NCI-H82 treated with DMSO at 0.1 percent for 48 hours (cell line): ENCODE measurements around the gene KRT84.
"Not testable (repeated sequence)": the region's sequence is repeated elsewhere in the genome, so short reads cannot be mapped to it uniquely, and the experiment has no call there.

Experiments
- DNase-seq: peaks from one replicate; lab custom pipeline; 2025; ENCODE audit not compliant: unreplicated experiment; lab: John Stamatoyannopoulos, UW

The KRT84 gene

DNA sequence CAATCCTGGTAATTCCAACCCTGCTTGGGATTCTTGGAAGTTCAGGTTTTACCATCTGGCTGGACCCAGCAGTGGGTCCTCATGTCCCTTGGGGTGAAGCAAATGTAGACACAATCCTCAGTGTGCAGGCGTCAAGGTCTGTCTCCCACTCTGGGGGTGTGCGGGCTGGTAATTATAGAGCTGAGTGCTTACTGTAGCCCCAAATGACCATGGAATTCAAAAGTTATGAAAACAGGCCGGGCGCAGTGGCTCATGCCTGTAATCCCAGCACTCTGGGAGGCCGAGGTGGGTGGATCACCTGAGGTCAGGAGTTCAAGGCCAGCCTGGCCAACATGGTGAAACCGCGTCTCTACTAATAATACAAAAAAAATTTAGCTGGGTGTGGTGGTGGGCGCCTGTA, 40.4 kb downstream of the KRT84 start:
- not testable (repeated sequence) for DNase-seq

DNA sequence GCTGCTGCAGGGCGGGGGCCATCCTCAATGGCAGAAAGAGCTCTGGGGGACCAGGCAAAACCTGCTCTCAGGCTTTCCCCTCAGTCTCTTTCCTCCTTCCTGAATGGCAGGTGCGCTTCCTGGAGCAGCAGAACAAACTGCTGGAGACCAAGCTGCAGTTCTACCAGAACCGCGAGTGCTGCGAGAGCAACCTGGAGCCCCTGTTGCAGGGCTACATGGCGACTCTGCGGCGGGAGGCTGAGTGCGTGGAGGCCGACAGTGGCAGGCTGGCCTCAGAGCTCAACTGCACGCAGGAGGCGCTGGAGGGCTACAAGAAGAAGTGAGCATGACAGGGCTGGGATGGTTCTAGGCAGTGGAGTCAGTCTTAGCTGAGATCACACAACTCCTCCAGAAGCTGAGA, 41.3 kb downstream of the KRT84 start:
- no peak for DNase-seq

DNA sequence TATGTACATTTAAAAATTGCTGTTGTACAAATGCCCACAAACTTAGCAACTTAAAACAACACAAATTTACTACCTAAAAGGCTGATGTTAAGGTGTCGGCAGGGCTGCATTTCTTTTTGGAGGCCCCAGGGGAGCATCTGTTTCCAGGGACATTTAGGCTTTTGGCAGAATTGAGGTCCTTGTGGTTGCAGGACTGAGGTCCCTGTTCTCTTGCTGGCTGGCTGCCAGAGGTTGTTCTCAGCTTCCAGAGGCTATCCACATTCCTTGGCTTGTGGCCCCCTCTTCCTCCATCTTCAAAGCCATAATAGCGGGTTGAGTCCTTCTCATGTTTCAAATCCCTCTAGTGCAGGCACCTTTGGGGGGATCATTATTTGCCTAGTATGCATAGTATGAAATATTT, 41.9 kb downstream of the KRT84 start:
- DNase-seq = no peak

DNA sequence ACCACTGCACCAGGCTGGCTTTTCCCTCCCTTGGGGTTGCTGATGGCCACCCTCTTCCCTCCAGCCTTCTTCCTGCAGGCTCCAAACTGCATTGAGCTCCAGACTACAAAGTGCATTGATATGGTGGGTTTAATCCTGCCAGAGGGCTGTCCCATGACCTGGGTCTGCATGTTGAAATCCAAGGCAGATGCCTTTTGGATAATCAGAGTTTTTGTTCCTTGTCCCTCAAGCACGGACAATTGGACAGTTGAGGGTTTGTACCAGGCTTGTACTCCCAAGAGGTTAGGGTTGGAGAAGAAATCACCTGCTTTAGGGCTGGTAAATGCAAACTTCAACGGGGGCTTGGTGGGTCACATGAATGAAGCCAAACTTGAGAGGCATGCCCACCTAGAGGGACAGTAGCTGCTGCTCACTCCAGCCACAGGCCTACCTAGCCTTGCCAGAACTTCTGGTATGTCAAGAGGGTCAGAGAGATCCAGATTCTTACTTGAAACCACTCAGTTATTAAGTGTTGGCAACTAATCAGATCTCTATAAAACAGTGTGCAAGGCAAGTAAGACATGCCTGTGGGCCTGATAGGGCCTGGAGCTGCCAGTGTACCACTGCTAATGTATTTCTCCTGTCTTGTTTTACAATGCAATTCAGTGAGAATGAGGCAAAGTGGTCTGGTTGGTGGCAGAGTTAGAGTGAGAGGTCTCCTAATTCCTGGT, 42.5 kb downstream of the KRT84 start:
- DNase-seq = no peak

DNA sequence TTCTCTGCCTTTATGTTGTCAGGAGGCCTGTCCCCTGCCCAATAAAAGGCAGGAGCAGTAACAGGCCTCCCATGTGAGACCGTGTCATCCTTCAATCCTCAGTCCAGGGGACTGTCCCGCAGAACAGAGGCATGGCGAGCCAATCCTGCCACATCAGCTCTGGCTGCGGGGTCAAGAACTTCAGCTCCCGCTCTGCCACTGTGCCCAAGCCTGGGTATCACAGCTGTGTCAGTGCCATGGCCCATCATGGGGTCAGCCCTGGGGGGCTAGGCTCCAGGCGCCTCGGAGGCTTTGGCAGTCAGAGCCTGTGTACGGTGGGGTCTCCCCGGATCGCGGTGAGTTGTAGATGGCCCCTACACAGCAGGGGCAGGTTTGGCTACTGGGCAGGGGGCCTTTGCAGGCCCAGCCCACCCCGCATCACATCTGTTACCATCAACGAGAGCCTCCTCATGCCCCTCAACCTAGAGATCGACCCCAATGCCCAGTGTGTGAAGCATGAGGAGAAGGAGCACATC, 44.3 kb downstream of the KRT84 start:
- no peak for DNase-seq

DNA sequence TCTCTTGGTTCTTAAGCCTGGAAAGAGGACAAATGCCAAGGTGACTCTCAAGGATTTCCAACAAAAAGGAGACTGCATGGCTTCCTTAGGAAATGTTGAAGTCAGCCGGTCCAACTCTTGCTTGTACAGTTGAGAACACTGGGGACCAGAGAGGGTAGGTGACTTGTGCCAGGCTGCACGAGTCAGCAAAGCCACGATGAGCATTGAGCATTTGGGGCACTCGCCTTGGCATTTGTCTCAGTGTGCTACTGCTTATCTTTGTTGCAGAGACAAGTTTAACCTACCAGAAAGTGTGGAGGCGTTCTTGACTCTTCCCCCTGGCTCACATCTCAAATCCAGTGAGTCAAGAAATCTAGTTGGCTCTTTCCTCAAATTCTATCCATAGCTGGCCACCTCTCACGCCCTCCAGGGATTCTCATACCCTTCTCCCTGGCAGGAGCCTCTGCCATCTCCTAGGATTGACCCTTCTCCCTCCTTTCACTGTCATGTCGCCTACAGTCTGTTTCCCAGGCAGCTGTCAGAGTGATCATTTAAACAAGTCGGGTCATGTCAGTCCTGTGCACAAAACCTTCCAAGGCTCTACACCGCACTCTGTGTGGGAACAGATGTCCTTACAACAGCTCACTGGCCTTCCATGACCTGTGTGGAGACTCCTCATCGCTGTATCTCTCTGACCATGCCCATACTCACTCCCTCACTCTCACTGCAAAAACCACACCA, 47.1 kb downstream of the KRT84 start:
- no peak for DNase-seq

DNA sequence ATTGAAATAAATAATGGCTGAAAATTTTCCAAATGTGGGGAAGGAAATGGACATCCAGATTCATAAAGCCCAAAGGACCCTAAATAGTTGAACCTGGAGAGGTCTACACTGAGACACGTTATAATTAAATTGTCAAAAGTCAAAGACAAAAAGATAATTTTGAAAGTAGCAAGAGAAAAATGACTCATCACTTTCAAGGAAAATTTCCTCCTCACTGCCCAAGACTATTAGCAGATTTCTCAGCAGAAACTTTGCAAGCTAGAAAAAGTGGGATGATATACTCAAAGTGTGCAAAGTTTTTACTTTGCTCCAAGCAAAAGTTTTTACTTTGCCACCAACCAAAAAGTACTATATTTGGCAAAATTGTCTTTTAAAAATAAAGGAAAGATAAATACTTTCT, 48.4 kb downstream of the KRT84 start:
- DNase-seq = no peak

DNA sequence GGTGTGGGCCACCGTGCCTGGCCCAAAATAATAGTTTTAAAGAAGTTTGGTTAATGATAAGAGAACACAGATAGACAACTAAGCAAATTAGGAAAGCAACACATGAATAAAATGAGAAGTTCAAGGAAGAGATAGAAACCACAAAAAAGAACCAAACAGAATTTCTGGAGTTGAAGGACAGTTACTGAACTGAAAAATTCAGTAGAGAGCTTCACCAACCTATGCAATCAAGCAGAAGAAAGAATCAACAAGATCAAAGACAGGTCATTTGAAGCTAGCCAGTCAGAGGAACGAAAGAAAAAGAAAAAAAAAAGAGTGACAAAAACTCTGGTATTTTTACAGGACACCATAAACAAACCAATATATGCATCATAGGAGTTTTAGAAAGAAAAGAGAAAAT, 48.8 kb downstream of the KRT84 start:
- no peak for DNase-seq

DNA sequence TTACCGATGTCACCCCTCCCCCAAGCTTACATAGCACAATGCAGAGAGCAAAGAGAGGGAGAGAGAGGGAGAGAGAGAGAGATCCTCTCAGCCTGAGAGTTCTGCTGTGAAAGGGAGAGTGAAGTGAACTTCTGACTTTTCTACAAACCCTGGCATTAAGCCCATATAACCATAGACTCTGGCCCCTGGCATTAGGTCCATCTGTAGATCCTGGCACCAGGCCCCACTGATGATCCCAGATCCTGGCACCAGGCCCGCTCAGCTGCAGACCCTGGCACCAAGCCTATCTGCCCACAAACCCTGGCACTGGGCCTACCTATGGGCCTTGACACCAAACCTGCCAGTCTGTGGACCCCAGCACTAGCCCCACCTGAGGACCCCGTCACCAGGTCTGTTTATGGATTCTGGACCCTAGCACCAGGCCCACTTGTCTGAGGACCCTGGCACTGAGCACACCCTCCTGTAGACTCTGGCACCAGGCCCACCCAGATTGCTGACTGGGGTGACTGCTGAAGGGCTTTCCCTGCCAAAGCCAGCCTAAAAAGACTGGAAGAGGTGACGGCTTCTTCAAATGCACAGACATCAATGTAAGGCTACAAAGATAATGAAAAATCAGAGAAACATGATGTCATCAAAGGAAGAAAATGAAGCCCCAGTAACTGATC, 49.7 kb downstream of the KRT84 start:
- no peak for DNase-seq

DNA sequence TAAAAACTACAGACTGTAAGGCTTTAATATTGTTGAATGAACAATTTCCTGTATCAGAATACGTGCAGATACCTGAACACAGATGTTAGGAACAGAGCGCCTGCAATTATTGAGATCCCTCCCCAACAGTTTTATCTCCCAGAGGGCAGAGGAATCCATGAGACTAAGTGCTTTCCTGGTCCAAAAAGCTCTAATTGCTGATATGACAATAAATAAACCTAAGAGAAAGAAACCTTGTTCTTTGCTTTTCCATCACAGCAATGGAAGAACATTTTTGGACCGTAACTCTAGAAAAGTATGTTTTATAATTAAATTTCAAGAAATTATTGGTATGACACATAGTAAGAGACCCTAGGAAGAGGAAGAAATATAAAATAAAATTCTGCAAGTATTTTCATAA, 51.3 kb downstream of the KRT84 start:
- no peak for DNase-seq

DNA sequence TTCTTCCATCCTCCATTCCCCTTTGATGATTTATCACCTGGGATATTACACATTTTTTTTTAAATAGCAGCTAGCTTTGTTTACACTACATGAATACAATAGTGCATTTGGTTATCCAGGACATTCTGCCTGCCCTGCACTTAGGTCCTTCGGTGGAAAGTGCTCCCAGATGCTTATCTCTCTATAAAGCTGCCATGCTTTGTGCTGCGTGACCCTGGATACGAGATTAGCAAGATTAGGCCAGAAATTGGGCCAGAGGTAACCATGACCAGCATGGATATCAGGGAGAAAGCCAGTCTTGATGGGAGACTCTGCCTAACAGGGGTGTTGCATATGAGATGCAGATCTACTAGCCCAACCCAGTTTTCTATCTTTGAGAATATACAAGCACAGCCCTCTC, 52.1 kb downstream of the KRT84 start:
- no peak for DNase-seq

DNA sequence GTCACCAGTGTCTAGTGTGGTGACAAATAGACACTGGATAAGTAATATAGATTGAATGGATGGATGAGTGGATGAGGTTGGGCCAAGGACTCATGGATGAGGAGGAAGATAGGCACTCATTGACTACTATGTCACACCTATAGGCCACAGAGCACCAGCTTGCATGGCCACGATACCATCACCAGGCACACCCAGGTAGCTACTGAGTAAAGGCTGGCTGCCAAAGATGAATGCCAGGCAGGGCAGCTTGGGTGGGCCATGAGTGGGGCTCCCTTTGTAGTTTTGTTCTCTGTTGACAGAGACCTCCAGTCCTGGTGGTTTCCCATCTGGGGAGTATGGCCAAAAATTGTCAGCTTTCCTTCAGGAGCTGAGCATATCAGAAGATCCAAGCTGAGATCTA, 53.1 kb downstream of the KRT84 start:
- no peak for DNase-seq

DNA sequence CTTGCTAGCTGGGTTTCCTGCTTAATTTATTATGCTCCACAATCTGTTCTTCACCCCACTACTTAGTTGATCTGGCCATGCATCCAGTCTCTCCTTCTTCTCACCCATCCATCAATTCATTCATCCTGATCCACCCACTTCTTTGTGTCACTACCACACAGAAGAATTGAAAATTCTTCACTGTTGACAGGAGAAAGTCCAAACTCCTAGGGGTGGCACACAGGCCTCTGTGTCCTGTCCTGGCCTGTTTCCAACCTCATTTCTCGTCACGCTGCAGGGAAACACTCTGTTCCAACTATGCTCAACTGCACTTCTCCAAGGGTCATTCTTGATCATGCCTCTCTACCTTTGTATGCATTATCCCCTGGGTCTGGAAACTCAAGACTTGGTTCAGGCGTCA, 53.6 kb downstream of the KRT84 start:
- DNase-seq = no peak

DNA sequence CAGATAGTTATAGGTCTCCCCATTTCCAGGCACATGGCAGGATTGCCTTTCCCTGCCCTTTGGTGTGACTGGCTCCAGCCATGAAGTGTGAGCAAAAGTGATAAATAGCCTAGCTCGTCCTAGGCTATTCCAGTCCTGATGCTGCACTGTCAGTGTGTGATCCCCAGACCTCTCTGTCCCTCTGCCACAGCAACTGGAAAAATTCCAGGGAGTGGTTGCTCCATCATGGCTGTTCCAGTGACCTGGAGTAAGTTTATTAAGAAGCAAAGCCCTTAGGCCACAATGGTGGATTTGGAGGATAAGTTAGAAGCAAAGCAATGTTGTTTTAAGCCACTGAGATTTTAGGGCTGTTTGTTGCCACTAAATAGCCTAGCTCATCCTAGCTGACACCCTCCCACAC, 54.4 kb downstream of the KRT84 start:
- DNase-seq = no peak

DNA sequence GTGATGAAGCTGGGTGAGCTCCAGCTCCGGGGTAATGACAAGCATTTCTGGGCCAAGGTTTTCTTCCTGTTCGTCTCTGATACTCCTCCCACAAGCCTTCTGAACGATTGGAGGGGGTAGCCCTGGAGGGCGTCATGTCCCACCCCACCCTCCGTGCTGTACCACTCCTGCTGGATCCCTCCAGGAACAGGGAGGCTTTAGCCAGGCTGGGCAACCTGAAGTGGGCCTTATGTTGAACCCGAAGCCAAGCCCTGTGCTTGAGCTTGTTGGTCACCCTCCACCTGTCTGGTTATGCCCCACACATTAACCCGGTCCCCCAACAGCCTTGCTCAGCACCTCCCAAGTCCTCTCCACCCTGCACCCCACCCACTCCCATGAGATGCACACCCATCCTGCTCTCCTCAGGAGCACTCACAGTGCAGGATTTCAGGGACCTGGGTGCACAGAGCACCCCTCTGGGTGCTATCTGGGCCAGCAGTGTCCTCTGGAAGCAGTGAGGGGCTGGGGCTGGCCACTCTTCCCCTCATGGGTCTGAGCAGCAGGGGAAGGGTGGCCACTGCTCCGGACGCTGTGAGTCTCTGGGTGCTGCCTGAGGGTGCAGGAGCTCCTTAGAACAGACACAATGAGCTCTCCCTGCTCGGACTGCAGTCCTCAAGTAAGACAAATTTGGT, 57.5 kb downstream of the KRT84 start:
- DNase-seq = no peak
